Measurements from ENCODE around the gene NCBP1.
"Not testable (repeated sequence)": the region's sequence is repeated elsewhere in the genome, so short reads cannot be mapped to it uniquely, and the experiment has no call there.

Gene NCBP1

GRCh38 chr9:97696803-97697601 is 63.4 kb downstream of the NCBP1 start, which contains the start of gene XPA:
Gene XPA (minus strand): TSS chr9:97697340. CDS start chr9:97697292, 48 bp downstream.
- H3K36me3 ChIP-seq (ENCODE audit: insufficient read depth, low read length) = no peaks in the 10 kb centered on the region
- H3K4me3 ChIP-seq (ENCODE audit: low read length) = peak within 1 kb of the TSS; percentile 69
- H3K9me3 ChIP-seq (ENCODE audit: low read length) = no peaks in the 10 kb centered on the region
- H3K27me3 ChIP-seq (ENCODE audit: insufficient read depth, low read length) = peaks cover 4% of the 10 kb centered on the region
- peaks cover 15% of the 10 kb centered on the region for H3K4me1 ChIP-seq (ENCODE audit: insufficient read depth, low read length)
- H2AFZ ChIP-seq (ENCODE audit: low read depth, low read length) = peak within 1 kb of the TSS; percentile 98

GRCh38 chr9:97697837-97698236 is 64.2 kb downstream of the NCBP1 start:
- peak overlapping the region; percentile 98 for H2AFZ ChIP-seq (ENCODE audit: low read depth, low read length)
- peak overlapping the region; percentile 69 for H3K4me3 ChIP-seq (ENCODE audit: low read length)
- H3K9me3 ChIP-seq (ENCODE audit: low read length) = no peaks in the 10 kb centered on the region
- no peaks in the 10 kb centered on the region for H3K36me3 ChIP-seq (ENCODE audit: insufficient read depth, low read length)
- H3K27me3 ChIP-seq (ENCODE audit: insufficient read depth, low read length) = peaks cover 4% of the 10 kb centered on the region
- peaks cover 15% of the 10 kb centered on the region for H3K4me1 ChIP-seq (ENCODE audit: insufficient read depth, low read length)

- Histone ChIP-seq H3K4me1 (ENCODE audit: insufficient read depth, low read length) (peaks cover 19% of the 10 kb centered on the region), H3K27me3 (ENCODE audit: insufficient read depth, low read length) (peaks cover 7% of the 10 kb centered on the region), H3K9me3 (ENCODE audit: low read length) (no peaks in the 10 kb centered on the region), H3K4me3 (ENCODE audit: low read length) (no peak overlapping the region), H3K36me3 (ENCODE audit: insufficient read depth, low read length) (no peaks in the 10 kb centered on the region), H2AFZ (ENCODE audit: low read depth, low read length) (no peak overlapping the region)
Observed at GRCh38 chr9:97698865-97699264, 65.2 kb downstream of the NCBP1 start.

- H3K4me1 ChIP-seq (ENCODE audit: insufficient read depth, low read length) = peaks cover 23% of the 10 kb centered on the region
- not testable (repeated sequence) for H3K4me3 ChIP-seq (ENCODE audit: low read length); H3K9me3 ChIP-seq (ENCODE audit: low read length); H3K36me3 ChIP-seq (ENCODE audit: insufficient read depth, low read length); H3K27me3 ChIP-seq (ENCODE audit: insufficient read depth, low read length); H2AFZ ChIP-seq (ENCODE audit: low read depth, low read length)
Observed at GRCh38 chr9:97699281-97699680, 65.7 kb downstream of the NCBP1 start.

GRCh38 chr9:97699824-97700223 is 66.2 kb downstream of the NCBP1 start:
- not testable (repeated sequence) for H3K36me3 ChIP-seq (ENCODE audit: insufficient read depth, low read length); H3K9me3 ChIP-seq (ENCODE audit: low read length); H3K4me3 ChIP-seq (ENCODE audit: low read length); H2AFZ ChIP-seq (ENCODE audit: low read depth, low read length)
- H3K4me1 ChIP-seq (ENCODE audit: insufficient read depth, low read length) = peaks cover 22% of the 10 kb centered on the region
- H3K27me3 ChIP-seq (ENCODE audit: insufficient read depth, low read length) = peaks cover 14% of the 10 kb centered on the region

GRCh38 chr9:97703437-97704344 is 70.1 kb downstream of the NCBP1 start:
- Histone ChIP-seq H3K27me3 (ENCODE audit: insufficient read depth, low read length) (peaks cover 40% of the 10 kb centered on the region), H3K4me3 (ENCODE audit: low read length) (no peak overlapping the region), H3K9me3 (ENCODE audit: low read length) (no peaks in the 10 kb centered on the region), H3K4me1 (ENCODE audit: insufficient read depth, low read length) (peaks cover 8% of the 10 kb centered on the region), H2AFZ (ENCODE audit: low read depth, low read length) (peak overlapping the region; percentile 41), H3K36me3 (ENCODE audit: insufficient read depth, low read length) (no peaks in the 10 kb centered on the region)

- Histone ChIP-seq H3K27me3 (ENCODE audit: insufficient read depth, low read length) (peaks cover 41% of the 10 kb centered on the region), H3K4me3 (ENCODE audit: low read length) (no peak overlapping the region), H3K36me3 (ENCODE audit: insufficient read depth, low read length) (no peaks in the 10 kb centered on the region), H3K4me1 (ENCODE audit: insufficient read depth, low read length) (peaks cover 8% of the 10 kb centered on the region), H2AFZ (ENCODE audit: low read depth, low read length) (peak overlapping the region; percentile 41), H3K9me3 (ENCODE audit: low read length) (no peaks in the 10 kb centered on the region)
Observed at GRCh38 chr9:97704345-97704677, 70.7 kb downstream of the NCBP1 start.

GRCh38 chr9:97704851-97705250 is 71.2 kb downstream of the NCBP1 start:
- no peak overlapping the region for H3K4me3 ChIP-seq (ENCODE audit: low read length)
- no peak overlapping the region for H2AFZ ChIP-seq (ENCODE audit: low read depth, low read length)
- no peaks in the 10 kb centered on the region for H3K36me3 ChIP-seq (ENCODE audit: insufficient read depth, low read length)
- peaks cover 8% of the 10 kb centered on the region for H3K4me1 ChIP-seq (ENCODE audit: insufficient read depth, low read length)
- H3K9me3 ChIP-seq (ENCODE audit: low read length) = no peaks in the 10 kb centered on the region
- H3K27me3 ChIP-seq (ENCODE audit: insufficient read depth, low read length) = peaks cover 41% of the 10 kb centered on the region

- Histone ChIP-seq H3K9me3 (ENCODE audit: low read length) (no peaks in the 10 kb centered on the region), H2AFZ (ENCODE audit: low read depth, low read length) (no peak overlapping the region), H3K4me1 (ENCODE audit: insufficient read depth, low read length) (peaks cover 8% of the 10 kb centered on the region), H3K27me3 (ENCODE audit: insufficient read depth, low read length) (peaks cover 41% of the 10 kb centered on the region), H3K36me3 (ENCODE audit: insufficient read depth, low read length) (no peaks in the 10 kb centered on the region), H3K4me3 (ENCODE audit: low read length) (no peak overlapping the region)
Observed at GRCh38 chr9:97705354-97705950, 71.8 kb downstream of the NCBP1 start.

GRCh38 chr9:97706246-97706645 is 72.6 kb downstream of the NCBP1 start:
- no peak overlapping the region for H2AFZ ChIP-seq (ENCODE audit: low read depth, low read length)
- no peak overlapping the region for H3K4me3 ChIP-seq (ENCODE audit: low read length)
- no peaks in the 10 kb centered on the region for H3K36me3 ChIP-seq (ENCODE audit: insufficient read depth, low read length)
- no peaks in the 10 kb centered on the region for H3K9me3 ChIP-seq (ENCODE audit: low read length)
- peaks cover 39% of the 10 kb centered on the region for H3K27me3 ChIP-seq (ENCODE audit: insufficient read depth, low read length)
- H3K4me1 ChIP-seq (ENCODE audit: insufficient read depth, low read length) = peaks cover 8% of the 10 kb centered on the region

GRCh38 chr9:97710356-97711222 is 77.0 kb downstream of the NCBP1 start:
- Histone ChIP-seq H3K4me1 (ENCODE audit: insufficient read depth, low read length) (no peaks in the 10 kb centered on the region), H3K9me3 (ENCODE audit: low read length) (no peaks in the 10 kb centered on the region), H3K27me3 (ENCODE audit: insufficient read depth, low read length) (peaks cover 28% of the 10 kb centered on the region), H2AFZ (ENCODE audit: low read depth, low read length) (peak overlapping the region; percentile 10), H3K4me3 (ENCODE audit: low read length) (no peak overlapping the region), H3K36me3 (ENCODE audit: insufficient read depth, low read length) (no peaks in the 10 kb centered on the region)

GRCh38 chr9:97711223-97711626 is 77.6 kb downstream of the NCBP1 start:
- H3K4me3 ChIP-seq (ENCODE audit: low read length) = no peak overlapping the region
- H3K4me1 ChIP-seq (ENCODE audit: insufficient read depth, low read length) = no peaks in the 10 kb centered on the region
- no peak overlapping the region for H2AFZ ChIP-seq (ENCODE audit: low read depth, low read length)
- no peaks in the 10 kb centered on the region for H3K36me3 ChIP-seq (ENCODE audit: insufficient read depth, low read length)
- peaks cover 22% of the 10 kb centered on the region for H3K27me3 ChIP-seq (ENCODE audit: insufficient read depth, low read length)
- H3K9me3 ChIP-seq (ENCODE audit: low read length) = no peaks in the 10 kb centered on the region
